HG02970 (cell line): ENCODE data around the gene ANGEL2.
"Not testable (repeated sequence)": the region's sequence is repeated elsewhere in the genome, so short reads cannot be mapped to it uniquely, and the experiment has no call there.

Experiments used
- ATAC-seq: cut with Tn5 transposase; IDR thresholded peaks from one replicate; pipeline ENCODE4 v1.9.1; 2021; ENCODE audit warnings: mild to moderate bottlenecking, moderate library complexity, moderate number of reproducible peaks; ENCODE audit not compliant: unreplicated experiment, low FRiP score

Gene ANGEL2

DNA sequence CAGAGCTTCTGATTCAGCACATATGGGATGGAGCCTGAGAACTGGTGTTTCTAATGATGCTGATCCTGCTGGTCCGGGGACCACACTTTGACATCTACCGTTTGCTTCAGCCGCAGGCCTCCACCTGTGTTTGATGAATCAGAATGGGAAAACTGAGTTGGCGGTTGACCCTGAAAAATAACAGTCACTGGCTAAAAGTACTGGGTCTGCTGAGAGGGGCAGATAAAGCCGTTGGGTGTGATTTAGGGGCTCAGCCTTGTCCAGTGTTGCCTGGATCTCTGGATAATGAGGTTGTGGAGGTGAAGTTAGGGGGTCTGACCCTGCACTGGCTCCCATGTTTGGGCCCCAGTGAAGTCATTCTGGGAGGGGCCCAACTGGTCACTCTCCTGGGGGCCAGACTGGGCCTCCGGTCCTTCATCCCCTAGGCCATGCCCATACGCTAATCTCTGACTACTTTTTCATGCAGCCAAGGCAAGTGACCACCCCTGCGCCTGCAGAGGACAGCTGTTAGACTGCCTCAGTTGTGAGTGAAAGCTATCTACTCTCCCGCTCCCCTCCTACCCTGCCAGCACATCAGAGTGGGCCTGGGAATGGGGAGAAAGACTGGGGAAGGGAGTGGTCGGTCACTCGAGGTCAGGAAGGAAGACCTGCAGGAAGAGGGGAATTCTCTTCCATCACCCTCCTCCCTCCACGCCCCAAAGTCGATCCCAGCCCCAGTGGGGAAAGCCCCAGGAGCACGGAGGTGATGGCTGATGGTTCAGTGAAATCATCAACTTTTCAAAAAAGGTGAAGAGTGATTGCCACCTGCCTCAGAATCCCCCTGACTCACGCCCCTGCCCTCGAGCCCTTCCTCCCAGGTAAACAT lies 37.7 kb downstream of the ANGEL2 start:
- no peak for ATAC-seq

DNA sequence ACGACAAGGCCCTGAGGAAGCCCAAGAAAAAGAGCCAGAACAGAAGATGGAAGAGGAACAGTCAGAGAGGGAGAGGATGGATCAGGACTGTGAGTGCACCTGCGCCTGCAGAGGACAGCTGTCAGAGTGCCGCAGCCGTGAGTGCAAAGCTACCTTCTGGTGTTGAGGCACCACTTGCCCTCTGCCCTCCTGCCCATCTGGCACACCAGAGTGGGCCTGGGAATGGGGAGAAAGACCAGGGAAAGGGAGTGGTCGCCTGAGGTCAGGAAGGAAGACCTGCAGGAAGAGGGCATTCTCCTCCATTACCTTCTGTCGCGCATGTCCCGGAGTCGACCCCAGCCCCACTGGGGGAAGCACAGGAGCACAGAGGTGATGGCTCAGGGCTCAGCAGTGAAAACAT lies 39.1 kb downstream of the ANGEL2 start:
- ATAC-seq: no peak

DNA sequence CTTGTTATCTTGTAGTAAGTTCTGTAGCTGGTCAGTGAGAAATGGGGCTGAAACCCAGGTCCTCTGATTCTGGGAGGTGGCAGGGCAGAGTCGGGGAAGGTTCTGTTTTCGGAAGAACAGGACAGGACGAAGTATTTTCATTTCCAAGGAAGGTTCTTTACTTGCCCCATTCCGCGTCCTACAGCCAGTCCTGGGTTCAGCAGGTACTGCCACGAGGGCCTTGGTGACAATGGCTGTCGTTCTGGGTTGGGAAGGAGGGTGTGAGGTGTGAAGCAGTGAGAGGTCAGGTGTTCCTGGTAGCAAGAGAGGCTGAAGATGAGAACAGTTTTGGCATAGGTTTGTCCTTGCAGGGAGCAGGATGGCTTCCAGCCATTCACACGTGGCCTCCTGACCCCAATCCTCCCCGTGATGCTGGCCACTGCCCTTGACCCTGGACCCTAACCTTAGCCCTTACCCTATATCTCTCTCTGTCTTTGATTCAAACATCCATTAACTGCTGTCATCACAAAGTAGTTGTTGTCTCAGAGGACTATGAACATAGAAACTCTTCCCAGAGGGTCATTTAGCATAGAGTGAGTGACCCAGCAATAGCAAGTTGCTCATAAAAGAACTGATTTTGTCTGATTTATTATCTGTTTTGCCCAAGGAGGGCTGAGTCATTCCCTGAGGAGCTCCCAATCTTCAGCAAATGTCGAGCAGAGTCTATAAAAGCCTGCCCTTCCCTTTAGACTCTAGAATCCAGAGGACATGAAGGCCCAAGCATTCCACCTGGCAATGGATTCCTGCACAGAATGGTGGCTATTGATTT lies 40.4 kb downstream of the ANGEL2 start:
- ATAC-seq: no peak

DNA sequence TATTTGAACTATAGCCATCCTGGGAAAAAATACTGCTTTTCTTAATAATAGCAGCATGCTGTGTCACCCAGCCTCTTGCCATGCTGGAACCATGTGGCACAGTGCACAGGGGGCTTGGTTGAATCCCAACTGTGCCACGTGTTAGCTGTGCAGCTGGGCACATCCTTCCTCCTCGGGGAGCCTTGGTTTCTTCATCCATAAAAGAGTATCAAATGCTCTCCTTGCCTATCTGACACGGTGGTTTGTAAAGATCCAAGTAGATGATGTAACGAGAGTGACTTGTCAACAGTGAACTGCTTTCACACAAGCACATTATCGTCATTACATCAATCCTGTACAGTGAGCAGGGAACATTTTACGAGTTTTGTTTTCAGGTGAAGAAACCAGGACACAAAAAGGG lies 41.0 kb downstream of the ANGEL2 start:
- ATAC-seq: no peak

DNA sequence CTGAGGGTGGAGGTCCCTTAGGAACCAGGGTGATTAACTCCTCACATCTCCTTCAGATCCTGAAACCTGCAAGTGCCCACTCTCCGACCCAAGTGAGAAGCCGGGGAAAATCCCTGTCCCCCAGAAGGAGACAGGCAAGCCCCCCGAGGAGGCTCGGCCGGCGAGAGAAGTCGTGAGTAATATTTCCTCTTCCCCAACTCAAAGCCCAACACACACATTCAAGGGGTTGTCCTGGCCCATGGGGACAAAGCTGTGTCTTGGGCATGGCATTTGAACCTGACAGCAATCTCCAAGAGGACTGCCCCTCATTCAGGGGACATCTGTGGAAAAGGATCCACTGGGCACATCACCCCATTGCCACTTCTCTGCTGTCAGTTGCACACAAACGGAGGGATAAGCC lies 41.8 kb downstream of the ANGEL2 start:
- ATAC-seq: no peak

GRCh38 chr1:212973426-212973825 lies 42.2 kb downstream of the ANGEL2 start:
- ATAC-seq: no peak

- ATAC-seq: no peak
These were observed 44.4 kb downstream of the ANGEL2 start for GRCh38 chr1:212971312-212971711.

DNA sequence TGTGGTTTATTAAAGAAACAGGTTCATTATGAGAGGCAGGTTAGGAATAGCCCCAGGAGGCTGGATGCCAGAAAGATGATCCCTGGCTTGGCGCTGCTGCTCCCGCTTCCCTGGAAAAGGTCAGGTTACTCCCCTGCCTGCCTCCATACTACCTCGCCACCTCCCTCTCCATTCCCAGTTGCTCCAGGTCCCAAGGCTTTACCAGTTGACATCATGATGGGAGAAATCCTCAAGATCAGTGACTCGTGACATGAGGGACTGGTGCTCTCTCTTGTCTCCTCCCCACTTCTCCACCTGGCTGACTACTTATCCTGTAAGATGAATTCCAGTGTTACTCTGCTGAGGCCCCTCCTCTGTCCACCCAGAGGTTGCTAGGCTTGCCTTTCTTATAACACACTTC lies 45.6 kb downstream of the ANGEL2 start:
- ATAC-seq: no peak

DNA sequence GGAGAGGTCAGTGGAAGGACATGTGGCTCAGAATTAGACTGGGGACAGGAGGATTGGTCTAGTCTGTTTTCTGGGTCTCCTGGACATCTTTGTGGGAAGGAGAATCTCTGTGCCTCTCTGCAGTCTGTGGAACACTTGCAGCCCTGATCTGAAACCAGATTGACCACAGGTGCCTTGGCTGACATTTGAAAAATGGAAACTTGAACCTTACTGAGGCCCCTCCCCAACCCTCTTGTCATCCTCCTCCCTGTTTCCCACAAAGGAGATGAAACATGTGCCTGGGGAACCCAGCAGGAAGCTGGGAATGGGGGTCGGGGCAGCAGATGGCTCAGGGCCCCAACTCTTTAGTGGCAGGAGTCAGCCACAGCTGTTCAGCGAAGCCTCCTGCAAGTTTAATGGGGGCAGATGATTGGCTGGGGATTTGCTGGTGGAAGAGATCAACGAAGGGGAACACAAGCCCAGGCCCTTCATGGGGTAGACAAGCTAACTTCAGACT lies 47.3 kb downstream of the ANGEL2 start:
- no peak for ATAC-seq

DNA sequence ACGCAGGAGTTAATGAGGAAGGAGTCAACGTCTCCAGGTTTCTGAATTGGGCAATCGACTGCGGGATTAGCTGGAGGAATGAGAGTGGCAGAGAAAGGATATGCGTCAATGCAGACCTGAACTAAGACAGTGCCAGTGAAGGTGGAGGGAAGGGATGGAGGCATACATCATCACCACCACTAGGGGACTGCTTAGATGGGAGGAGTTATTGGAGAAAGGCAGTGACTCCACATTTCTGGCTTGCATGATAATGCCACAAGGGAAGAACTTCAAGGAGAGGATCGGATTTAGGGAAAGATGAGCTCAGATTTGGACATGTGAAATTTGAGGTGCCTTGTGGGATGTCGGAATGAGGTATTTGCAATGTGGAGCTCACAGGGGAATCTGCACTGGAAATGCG lies 47.9 kb downstream of the ANGEL2 start:
- ATAC-seq: no peak

GRCh38 chr1:212966616-212967015 lies 49.1 kb downstream of the ANGEL2 start:
- ATAC-seq: no peak

- ATAC-seq: not testable (repeated sequence)
These were observed 50.7 kb downstream of the ANGEL2 start for GRCh38 chr1:212964993-212965392.

DNA sequence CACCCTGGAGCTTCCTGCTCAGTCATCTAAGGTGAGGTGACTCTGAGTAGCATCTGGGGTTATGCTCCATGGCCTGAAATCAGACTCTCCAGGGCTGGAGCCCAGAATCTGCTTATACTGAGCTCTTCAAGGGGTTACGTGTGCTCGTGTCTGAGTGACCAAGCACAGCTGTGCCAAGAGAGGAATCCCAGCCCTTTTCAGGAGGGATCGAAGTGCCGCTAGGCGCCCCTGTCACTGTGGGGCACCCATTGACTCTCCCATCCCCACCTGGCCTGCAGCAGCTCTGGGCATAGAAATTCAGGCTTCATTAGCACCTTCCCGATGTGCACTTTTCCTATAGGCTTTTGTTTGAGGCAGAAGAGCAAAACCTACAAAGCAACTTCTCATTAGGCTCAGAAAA lies 51.6 kb downstream of the ANGEL2 start:
- ATAC-seq: no peak

DNA sequence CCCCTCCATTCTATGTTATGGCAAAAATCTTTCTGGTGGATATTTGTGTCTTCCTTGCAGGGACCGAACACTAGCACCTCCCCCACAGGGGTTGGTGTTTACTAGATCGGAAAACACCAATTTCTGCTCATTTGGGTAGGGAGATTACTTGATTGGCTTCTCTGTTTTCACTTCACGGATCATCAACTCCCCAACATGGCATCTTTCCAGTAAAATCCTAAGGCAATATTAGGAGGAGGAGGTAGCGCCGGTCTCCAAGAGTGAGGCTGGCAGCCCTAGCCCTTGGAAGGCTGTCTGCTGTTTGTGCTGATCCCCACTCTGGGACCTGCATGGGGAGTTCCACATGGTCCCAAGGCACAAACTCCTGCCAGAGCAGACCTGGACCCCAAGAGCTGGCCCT lies 53.2 kb downstream of the ANGEL2 start:
- ATAC-seq: no peak

- no peak for ATAC-seq
These were observed 54.7 kb downstream of the ANGEL2 start for GRCh38 chr1:212960932-212961331.

GRCh38 chr1:212959266-212960220 lies 56.1 kb downstream of the ANGEL2 start:
- no peak for ATAC-seq

DNA sequence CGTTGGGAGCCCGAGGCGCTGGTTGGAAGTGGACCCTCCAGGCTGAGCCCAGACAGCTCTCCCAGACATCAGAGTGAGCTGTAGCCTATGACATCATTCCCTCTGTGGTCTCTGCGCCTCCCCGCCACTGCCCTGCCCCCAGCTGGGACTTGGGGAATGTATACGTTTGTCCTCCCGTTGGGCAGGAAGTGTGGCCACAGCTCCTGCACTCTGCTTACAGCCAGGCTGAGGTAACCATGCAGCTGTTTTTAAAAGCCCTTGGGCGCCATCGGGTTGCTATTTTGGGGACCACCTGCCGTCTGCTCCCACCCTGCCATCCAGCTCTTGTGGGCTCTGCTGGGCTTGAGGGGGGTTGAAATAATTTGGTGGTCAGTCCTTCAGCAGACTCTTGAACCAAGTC lies 57.5 kb downstream of the ANGEL2 start:
- ATAC-seq: no peak

DNA sequence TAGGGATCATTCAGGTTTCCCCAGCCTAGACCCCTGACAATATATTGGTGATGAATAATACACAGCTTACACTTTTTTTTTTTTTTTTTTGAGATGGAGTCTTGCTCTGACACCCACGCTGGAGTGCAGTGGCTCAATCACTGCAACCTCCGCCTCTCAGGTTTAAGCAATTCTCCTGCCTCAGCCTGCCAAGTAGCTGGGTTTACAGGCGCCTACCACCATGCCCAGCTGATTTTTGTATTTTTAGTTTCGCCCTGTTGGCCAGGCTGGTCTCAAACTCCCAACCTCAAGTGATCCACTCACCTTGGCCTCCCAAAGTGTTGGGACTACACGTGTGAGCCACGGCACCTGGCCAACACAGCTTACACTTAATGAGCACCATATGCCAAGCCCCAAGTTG lies 58.1 kb downstream of the ANGEL2 start:
- ATAC-seq: no peak

DNA sequence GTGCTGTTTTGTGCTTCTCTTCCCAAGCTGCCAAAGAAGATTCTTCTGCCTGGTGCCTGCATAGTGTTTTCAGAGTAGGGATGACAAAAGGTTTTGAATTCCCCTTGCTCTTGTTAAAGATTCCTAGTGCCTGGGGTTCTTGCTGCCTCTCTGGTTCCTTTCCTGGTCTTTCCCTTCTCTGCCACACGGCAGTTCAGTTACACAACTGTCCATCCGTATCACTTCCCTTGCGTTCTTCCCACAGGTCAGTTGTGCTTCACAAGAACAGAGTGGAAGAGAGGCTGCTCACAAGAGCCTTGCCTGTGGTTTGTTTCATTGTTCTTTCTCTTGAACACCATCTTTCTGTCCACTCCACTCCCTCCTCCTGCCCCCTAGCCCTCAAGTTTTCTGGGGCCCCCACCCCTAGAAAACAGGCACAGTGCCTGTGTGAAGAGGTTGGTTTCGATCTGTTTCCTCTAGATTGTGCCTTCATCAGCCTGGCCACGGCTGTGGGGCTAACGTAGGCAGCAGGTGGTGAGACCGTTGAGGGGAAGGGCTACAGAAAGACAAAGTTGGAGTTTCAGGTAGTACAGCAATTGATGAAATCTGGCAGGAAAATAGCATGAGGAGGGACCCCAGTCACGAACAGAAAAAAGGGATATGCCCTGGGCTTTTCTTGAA lies 59.6 kb downstream of the ANGEL2 start:
- ATAC-seq: no peak

GRCh38 chr1:212955098-212955497 lies 60.6 kb downstream of the ANGEL2 start:
- ATAC-seq: no peak
